Stimulated activated effector memory CD8-positive, alpha-beta T cell treated with anti-CD3 and anti-CD28 coated beads, Interleukin-12 subunit alpha, Interleukin-12 subunit beta, amount 100 ng/mL, for 72 hours (primary cell): ENCODE measurements around the gene HASPIN.
A peak's percentile ranks its signal among the peaks of the same experiment; 100 is the strongest.
"Not testable (repeated sequence)": the region's sequence is repeated elsewhere in the genome, so short reads cannot be mapped to it uniquely, and the experiment has no call there.

Experiments used
- ATAC-seq: fragments of 150-1000 bp; cut with Tn5 transposase; 2 replicates; pipeline ENCODE4 v1.10.0; 2021
- DNase-seq, 2 donors: peaks; one replicate each; pipeline ENCODE4 v3.0.0; 2021 to 2022; ENCODE audit warnings: low spot score in 2 of 2
- H3K27ac Mint-ChIP-seq: one replicate; pipeline ENCODE4 v1.8.0; 2022; ENCODE audit warnings: mild to moderate bottlenecking, mixed read lengths
- H3K36me3 Mint-ChIP-seq: one replicate; pipeline ENCODE4 v1.8.0; 2022; ENCODE audit warnings: mild to moderate bottlenecking, mixed read lengths
- H3K4me1 Mint-ChIP-seq: one replicate; pipeline ENCODE4 v1.8.0; 2022; ENCODE audit warnings: mixed read lengths
- H3K4me3 Mint-ChIP-seq: one replicate; pipeline ENCODE4 v1.8.0; 2022; ENCODE audit warnings: mild to moderate bottlenecking, mixed read lengths
- H3K9me3 Mint-ChIP-seq: one replicate; pipeline ENCODE4 v1.8.0; 2022; ENCODE audit warnings: mixed read lengths

Gene HASPIN

DNA sequence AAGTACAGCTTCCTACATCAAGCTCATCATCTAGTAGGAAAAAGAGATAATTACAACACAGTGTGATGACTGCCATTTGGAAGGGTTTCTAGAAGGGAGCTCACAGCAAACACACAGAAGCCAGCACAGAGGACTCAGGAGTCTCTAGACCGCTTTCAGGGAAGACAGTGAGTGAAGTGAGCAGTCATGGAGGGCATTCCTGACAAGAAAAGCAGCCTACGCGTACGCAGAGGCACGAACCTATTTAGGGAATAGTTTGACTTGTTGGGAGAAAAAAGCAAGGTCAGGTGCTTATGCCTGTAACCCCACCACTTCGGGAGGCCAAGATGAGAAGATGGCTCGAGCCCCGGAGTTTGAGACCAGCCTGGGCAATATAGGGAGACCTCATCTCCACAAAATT lies 8.4 kb upstream of the HASPIN start:
- Mint-ChIP-seq H3K4me3 (no peak overlapping the region), H3K4me1 (peaks cover 52% of the 10 kb centered on the region), H3K9me3 (no peaks in the 10 kb centered on the region), H3K36me3 (peaks cover 90% of the 10 kb centered on the region), H3K27ac (no peak overlapping the region)
- DNase-seq: no peak
- ATAC-seq: no peak

DNA sequence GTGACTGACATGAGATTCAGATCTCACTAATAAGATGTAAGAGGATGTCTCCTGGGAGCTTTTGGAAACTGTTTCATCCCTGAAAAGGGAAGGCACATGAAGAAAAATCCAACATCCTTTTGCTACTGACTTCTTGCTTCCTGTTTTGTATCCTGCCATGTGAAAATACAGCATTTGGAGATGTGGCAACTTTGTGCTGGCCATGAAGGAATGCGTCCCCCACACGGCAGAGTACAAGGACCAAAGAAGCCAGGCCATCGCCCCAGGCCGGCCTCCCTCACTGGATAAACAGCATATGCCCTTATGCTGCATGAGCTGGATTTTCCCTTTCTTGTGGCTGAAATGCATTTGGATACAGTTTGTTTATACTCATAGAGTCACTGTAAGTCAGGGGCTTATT lies 5.5 kb upstream of the HASPIN start:
- H3K9me3 Mint-ChIP-seq: no peaks in the 10 kb centered on the region
- no peak overlapping the region for H3K27ac Mint-ChIP-seq
- ATAC-seq (no peak), DNase-seq (no peak)
- H3K4me3 Mint-ChIP-seq: no peak overlapping the region
- H3K4me1 Mint-ChIP-seq: peaks cover 56% of the 10 kb centered on the region
- peaks cover 100% of the 10 kb centered on the region for H3K36me3 Mint-ChIP-seq

DNA sequence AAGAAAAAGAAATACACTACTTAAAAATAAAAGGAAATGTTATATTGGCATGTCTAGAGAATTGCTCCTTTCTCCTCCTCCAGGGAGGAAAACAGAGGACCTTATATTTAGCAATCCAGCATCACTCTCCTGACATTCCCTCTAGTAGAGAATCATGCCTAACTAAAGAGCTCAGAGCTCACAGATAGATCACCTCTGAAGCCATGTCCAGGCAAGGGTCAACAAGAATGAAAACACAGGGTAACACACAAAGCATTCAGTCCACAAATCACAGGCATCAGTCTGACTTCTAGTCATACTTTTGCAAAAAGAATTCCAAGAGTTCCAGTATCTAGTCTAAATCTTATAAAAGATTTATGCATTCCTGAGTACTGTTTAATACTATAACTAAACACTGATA lies 4.4 kb upstream of the HASPIN start:
- peaks cover 100% of the 10 kb centered on the region for H3K36me3 Mint-ChIP-seq
- no peak overlapping the region for H3K27ac Mint-ChIP-seq
- H3K9me3 Mint-ChIP-seq: no peaks in the 10 kb centered on the region
- ATAC-seq (no peak), DNase-seq (no peak)
- H3K4me3 Mint-ChIP-seq: no peak overlapping the region
- peaks cover 55% of the 10 kb centered on the region for H3K4me1 Mint-ChIP-seq

DNA sequence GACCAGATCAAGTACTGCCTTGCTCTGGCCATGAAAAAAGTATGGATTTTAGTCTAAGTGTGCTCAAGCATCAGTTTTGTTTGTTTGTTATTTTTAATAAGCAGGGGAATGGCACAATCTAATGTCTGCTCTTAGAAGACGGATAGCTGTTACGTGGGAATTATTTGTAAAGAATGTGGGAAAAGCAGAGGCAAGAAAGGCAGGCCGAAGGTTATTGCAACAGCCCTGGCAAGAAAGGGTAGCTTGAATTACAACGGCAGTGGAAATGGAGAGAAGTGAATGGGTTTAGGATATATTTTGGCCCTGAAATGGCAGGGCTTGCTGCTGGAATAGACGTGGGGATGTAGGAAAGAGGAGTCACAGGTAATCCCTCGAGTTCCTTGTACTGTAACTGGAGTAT lies 987 bp upstream of the HASPIN start:
- no peak for DNase-seq
- peak overlapping the region; percentile 76 for H3K4me3 Mint-ChIP-seq
- peak overlapping the region; percentile 94 for H3K27ac Mint-ChIP-seq
- H3K4me1 Mint-ChIP-seq: peaks cover 47% of the 10 kb centered on the region
- H3K9me3 Mint-ChIP-seq: no peaks in the 10 kb centered on the region
- no peak for ATAC-seq
- H3K36me3 Mint-ChIP-seq: peaks cover 91% of the 10 kb centered on the region

DNA sequence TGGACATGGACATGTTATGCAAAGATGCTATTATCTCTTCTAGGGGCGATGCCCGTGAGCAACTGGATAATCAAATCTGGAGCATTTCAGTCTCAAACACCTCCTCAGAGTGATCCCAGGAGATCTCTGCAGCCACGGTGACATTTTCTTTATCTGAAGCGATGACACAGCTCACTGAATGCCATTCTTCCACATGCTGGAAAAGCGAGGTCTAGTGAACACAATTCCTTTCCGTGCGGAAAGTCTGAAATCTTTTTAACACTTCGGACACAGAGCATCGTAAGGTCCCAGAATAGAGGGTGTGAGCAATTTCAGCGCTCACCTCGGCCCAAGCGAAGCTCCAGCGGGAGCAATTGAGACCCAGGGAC lies 531 bp upstream of the HASPIN start:
- peak overlapping the region; percentile 94 for H3K27ac Mint-ChIP-seq
- ATAC-seq: no peak
- peaks cover 91% of the 10 kb centered on the region for H3K36me3 Mint-ChIP-seq
- H3K4me1 Mint-ChIP-seq: peaks cover 42% of the 10 kb centered on the region
- H3K4me3 Mint-ChIP-seq: peak overlapping the region; percentile 76
- no peak for DNase-seq
- no peaks in the 10 kb centered on the region for H3K9me3 Mint-ChIP-seq

DNA sequence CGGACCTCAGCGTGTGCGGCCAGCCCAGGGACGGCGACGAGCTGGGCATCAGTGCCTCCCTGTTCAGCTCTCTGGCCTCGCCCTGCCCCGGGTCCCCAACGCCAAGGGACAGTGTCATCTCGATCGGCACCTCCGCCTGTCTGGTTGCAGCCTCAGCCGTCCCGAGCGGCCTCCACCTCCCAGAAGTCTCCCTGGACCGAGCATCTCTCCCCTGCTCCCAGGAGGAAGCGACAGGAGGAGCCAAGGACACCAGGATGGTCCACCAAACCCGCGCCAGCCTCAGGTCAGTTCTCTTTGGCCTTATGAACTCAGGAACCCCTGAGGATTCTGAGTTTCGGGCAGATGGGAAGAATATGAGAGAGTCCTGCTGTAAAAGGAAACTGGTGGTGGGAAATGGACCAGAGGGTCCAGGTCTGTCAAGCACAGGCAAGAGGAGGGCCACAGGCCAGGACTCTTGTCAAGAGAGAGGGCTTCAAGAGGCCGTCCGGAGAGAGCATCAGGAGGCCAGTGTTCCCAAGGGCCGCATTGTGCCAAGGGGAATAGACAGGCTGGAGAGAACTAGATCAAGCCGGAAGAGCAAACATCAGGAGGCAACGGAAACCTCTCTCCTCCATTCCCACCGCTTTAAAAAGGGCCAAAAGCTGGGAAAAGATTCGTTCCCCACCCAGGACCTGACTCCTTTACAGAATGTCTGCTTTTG lies 825 bp downstream of the HASPIN start:
- Mint-ChIP-seq H3K4me3 (peak overlapping the region; percentile 76), H3K4me1 (peaks cover 39% of the 10 kb centered on the region), H3K36me3 (peaks cover 89% of the 10 kb centered on the region), H3K9me3 (no peaks in the 10 kb centered on the region), H3K27ac (peak overlapping the region; percentile 94)
- DNase-seq (no peak), ATAC-seq (no peak)

DNA sequence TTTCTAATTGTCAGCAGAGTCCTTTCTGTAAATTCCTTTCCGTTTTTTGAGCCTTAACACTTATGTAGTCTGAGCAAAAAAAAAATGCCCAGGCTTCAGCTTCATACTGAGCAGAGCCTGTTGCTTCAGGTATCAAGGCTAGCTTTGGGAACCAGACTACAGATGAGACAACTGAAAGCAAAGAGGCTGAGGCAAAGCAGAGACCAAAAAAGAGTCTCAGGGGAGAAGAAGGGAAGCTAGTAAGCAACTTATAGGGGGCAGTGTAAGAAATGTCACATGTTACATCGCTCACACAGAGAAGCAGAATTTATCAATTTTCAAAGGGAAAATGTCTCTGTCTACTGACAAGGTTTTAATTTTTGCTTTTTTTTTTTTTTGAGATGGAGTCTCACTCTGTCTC lies 3.3 kb downstream of the HASPIN start:
- Mint-ChIP-seq H3K27ac (no peak overlapping the region), H3K9me3 (no peaks in the 10 kb centered on the region), H3K4me1 (peaks cover 21% of the 10 kb centered on the region), H3K36me3 (peaks cover 64% of the 10 kb centered on the region), H3K4me3 (no peak overlapping the region)
- no peak for ATAC-seq
- DNase-seq: no peak

DNA sequence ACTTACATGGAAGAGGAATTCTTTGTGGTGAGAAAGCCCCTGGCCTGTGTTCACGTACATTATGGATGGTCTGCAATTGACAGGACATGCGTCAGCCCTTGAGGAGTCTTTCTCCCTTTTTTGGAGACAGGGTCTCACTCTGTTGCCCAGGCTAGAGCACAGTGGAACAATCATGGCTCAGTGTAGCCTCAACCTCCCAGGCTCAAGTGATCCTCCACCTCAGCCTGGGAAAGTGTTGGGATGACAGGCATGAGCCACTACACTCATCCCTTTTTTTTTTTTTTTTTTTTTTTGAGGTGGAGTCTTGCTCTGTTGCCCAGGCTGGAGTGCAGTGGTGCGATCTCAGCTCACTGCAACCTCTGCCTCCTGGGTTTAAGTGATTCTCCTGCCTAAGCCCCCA lies 4.4 kb downstream of the HASPIN start:
- peaks cover 11% of the 10 kb centered on the region for H3K4me1 Mint-ChIP-seq
- H3K9me3 Mint-ChIP-seq, H3K27ac Mint-ChIP-seq, ATAC-seq, DNase-seq, H3K4me3 Mint-ChIP-seq: not testable (repeated sequence)
- H3K36me3 Mint-ChIP-seq: peaks cover 53% of the 10 kb centered on the region

DNA sequence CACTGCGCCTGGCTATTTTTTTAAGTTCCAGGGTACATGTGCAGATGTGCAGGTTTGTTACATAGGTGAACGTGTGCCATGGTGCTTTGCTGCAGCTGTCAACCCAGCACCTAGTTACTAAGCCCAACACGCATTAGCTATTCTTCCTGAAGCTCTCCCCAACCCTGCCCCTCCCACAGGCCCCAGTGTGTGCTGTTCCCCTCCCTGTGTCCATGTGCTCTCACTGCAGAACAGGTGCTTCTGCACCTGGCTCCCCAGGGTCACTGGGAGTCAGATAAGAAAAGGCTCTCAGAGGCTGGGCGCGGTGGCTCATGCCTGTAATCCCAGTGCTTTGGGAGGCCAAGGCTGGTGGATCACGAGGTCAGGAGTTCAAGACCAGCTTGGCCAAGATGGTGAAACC lies 6.2 kb downstream of the HASPIN start:
- H3K9me3 Mint-ChIP-seq: no peaks in the 10 kb centered on the region
- H3K4me1 Mint-ChIP-seq: peaks cover 3% of the 10 kb centered on the region
- H3K4me3 Mint-ChIP-seq: no peak overlapping the region
- ATAC-seq: no peak
- no peak overlapping the region for H3K27ac Mint-ChIP-seq
- peaks cover 35% of the 10 kb centered on the region for H3K36me3 Mint-ChIP-seq
- no peak for DNase-seq

DNA sequence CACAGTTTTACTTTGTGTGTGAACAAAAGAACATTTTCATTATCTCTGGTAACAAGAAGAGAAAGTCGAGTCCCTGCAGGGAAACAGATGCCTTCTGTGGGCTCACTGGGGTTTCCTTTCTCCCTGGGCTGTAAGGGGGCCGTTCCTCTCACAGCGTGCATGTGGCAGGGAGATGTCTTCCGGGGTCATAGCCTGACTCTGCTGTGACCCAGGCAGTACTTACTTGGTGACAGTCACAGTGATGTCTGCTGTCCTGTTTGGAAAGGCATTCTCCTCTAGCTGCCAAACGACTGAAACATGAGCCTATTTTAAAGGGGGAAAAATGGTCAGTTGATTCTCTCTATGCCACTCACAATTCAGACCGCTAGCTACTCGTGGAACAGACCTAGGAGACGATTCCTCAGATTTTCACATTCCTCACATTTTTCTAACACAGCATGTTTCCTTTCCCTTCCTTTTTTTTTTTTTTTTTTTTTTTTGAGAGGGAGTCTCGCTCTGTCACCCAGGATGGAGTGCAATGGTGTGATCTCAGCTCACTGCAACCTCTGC lies 7.3 kb downstream of the HASPIN start:
- Mint-ChIP-seq H3K27ac (no peak overlapping the region), H3K4me1 (no peaks in the 10 kb centered on the region), H3K36me3 (peaks cover 25% of the 10 kb centered on the region), H3K4me3 (no peak overlapping the region), H3K9me3 (no peaks in the 10 kb centered on the region)
- ATAC-seq: no peak
- no peak for DNase-seq

DNA sequence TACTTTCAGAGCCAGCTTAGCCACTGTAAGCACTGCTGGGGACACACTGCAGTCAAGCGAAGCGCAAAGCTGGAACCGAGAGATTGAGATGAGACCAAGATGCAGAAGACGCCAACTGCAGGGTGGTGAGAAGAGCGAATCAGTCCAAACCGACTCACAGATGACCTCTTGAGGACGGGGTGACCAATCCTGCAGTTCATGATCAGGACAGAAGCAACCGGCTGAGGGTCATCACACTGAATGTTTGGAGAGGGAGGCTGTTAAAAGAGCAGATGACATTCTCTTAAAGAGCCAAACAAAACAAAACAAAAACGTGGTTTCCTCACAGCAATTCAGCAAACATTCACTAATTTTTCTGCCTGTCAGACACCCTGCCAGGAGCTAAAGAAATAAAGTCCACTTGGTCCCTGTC lies 8.5 kb downstream of the HASPIN start:
- H3K27ac Mint-ChIP-seq: no peak overlapping the region
- peaks cover 6% of the 10 kb centered on the region for H3K4me1 Mint-ChIP-seq
- H3K36me3 Mint-ChIP-seq: peaks cover 21% of the 10 kb centered on the region
- ATAC-seq: no peak
- H3K9me3 Mint-ChIP-seq: no peaks in the 10 kb centered on the region
- no peak for DNase-seq
- H3K4me3 Mint-ChIP-seq: no peak overlapping the region

DNA sequence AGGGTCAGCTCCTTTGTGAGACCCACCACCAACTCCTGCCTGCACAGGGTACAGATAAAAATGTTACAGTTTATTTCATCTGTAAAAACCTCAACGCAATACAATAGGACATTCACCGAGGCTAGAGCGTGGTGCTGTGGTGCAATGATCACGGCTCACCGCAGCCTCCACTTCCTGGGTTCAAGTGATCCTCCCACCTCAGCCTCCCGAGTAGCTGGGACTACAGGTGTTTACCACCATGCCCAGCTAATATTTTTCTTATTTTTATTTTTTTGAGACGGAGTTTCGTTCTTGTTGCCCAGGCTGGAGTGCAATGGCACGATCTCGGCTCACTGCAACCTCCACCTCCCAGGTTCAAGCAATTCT lies 11.2 kb downstream of the HASPIN start:
- ATAC-seq, H3K4me3 Mint-ChIP-seq, H3K9me3 Mint-ChIP-seq, DNase-seq, H3K27ac Mint-ChIP-seq, H3K36me3 Mint-ChIP-seq: not testable (repeated sequence)
- peaks cover 32% of the 10 kb centered on the region for H3K4me1 Mint-ChIP-seq

DNA sequence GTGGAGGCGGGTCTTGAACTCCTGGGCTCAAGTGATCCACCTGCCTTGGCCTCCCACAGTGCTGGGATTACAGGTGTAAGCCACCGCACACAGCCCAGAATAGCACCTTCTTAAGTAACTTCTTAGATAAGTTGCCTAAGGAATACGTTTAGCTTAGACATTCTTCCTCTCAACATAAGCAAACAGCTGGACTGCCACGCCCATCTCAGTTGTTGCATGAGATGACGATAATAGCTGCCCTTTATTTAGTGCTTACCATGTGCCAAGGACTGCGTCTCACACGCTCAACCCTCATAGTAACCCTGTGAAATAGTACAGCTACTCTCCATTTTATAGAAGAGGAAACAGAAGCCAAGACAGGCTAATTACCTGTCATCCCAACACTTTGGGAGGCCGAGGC lies 11.8 kb downstream of the HASPIN start:
- DNase-seq (no peak), ATAC-seq (no peak)
- H3K9me3 Mint-ChIP-seq: no peaks in the 10 kb centered on the region
- peaks cover 6% of the 10 kb centered on the region for H3K36me3 Mint-ChIP-seq
- H3K4me1 Mint-ChIP-seq: peaks cover 39% of the 10 kb centered on the region
- no peak overlapping the region for H3K4me3 Mint-ChIP-seq
- H3K27ac Mint-ChIP-seq: no peak overlapping the region

DNA sequence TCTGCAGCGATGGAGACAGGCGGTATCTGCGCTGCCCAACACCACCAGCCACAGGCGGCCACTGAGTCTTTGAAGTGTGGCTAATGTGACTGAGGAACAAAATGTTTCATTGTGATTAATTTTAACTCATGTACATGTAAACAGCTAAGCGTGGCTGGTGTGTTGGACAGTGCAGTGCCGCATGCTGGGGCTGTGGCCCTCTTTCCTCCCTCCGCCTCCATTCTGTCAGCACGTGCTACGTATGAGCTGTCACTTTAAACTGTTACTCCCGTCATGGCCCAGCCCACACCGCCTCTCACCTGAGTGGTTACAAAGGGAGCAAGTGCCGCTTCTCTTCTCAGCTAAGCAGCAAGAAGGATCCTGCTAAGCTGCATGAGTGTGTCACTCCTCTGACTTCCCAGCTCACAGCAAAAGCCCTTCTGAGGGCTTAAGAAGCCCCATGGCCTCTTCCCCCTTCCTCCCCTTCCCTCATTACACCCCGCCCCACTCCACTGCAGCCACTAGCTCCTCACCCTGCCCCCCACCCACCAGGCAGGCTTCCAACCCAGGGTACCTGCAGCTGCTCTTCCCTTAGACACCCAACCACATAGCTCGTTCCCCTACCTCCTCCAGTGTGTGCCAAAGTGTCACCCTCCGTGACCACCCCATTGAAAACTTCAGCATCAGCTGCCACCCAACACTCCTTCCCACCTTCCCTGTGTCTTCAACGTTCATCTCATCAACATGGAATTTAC lies 15.0 kb downstream of the HASPIN start:
- no peak overlapping the region for H3K27ac Mint-ChIP-seq
- H3K4me3 Mint-ChIP-seq: peak overlapping the region; percentile 38
- peaks cover 50% of the 10 kb centered on the region for H3K4me1 Mint-ChIP-seq
- H3K36me3 Mint-ChIP-seq: peaks cover 19% of the 10 kb centered on the region
- DNase-seq (peak; percentile 33 to 62), ATAC-seq (peak; percentile 87)
- no peaks in the 10 kb centered on the region for H3K9me3 Mint-ChIP-seq

DNA sequence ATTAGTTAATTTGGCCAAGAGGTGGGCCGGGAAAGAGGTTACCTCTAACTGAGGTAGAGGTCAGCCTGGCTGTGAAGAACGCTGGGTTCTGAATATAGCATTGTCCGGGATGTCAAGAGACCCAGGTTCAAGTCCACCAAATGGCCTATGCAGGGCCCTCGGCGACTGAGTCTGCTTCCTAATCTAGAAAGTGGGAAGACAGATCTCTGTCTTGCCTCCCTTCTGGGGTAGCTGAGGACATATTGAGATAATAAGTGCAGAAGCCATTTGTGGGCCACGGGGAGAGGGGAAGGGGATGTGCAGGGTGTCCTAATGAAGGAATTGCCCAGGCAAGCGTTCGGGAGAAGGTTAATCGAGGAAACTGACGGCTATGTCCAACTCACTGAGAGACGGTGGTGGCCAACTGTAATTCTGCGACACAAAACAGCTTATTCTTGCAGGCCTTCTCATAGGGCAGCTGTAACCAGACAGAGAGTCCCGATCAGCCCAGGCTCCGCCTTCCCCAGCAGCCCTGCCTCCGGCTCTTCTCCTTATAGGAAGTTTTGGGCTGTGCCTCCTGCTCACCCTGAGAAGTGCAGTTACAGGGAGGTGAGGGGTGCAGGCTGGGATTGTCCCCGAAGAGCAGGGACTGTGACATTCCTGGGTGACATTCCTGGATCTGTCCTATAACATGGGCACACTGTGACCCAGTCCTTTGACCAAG lies 15.9 kb downstream of the HASPIN start:
- Mint-ChIP-seq H3K36me3 (peaks cover 19% of the 10 kb centered on the region), H3K9me3 (no peaks in the 10 kb centered on the region), H3K27ac (no peak overlapping the region), H3K4me3 (peak overlapping the region; percentile 54), H3K4me1 (peaks cover 50% of the 10 kb centered on the region)
- DNase-seq (no peak), ATAC-seq (no peak)
